IMR-90 (cell line): ENCODE data around the gene SELENBP1. TPM values are rescaled to one million over a fixed set of nuclear protein-coding genes. Genes with fewer than 3 reads are reported as not detected.

Source experiments
- ATAC-seq: fragments of 200-7000 bp; cut with Tn5 transposase; 2 replicates; pipeline ENCODE4 v1.9.1; 2020; ENCODE audit warnings: low read depth, mild to moderate bottlenecking, moderate library complexity
- BruUV-seq: library from RNA; stranded (reverse); fragments of 400-500 nt; replicated peaks from 2 replicates; lab custom pipeline; 2021; lab: Mats Ljungman, UMichigan
- CTCF ChIA-PET: fragments of 300-600 bp; formaldehyde crosslinking; extraction: SDS; loops from one replicate; lab custom pipeline; 2021; ENCODE audit warnings: antibody characterized with exemption; lab: Yijun Ruan, JAX
- POLR2A ChIA-PET: fragments of 300-600 bp; sonication (Branson Sonifier 250); formaldehyde crosslinking; loops from one replicate; lab custom pipeline; 2022; ENCODE audit warnings: antibody characterized with exemption; ENCODE audit not compliant: unreplicated experiment; lab: Charles Lee
- DNase-seq: peaks from one replicate; pipeline ENCODE4 v3.0.0; 2013
- H2AFZ ChIP-seq: replicated peaks from 2 replicates; pipeline ENCODE3; 2013; ENCODE audit warnings: low read length, mild to moderate bottlenecking; ENCODE audit not compliant: poor library complexity
- H2AK5ac ChIP-seq: 2 replicates; pipeline ENCODE4 v1.6.1; 2013; ENCODE audit warnings: low read depth, low read length, inconsistent platforms
- H2AK9ac ChIP-seq: replicated peaks from 2 replicates; pipeline ENCODE3; 2013; ENCODE audit warnings: mild to moderate bottlenecking, low read depth, low read length, moderate library complexity; ENCODE audit not compliant: poor library complexity
- H2BK120ac ChIP-seq: 2 replicates; pipeline ENCODE4 v1.6.1; 2013; ENCODE audit warnings: low read depth, low read length, inconsistent platforms
- H2BK15ac ChIP-seq: 3 replicates; pipeline ENCODE4 v1.6.1; 2013; ENCODE audit warnings: low read depth, low read length, inconsistent platforms
- H2BK20ac ChIP-seq: 2 replicates; pipeline ENCODE4 v1.6.1; 2013; ENCODE audit warnings: low read depth, mild to moderate bottlenecking, inconsistent platforms, low read length, moderate library complexity
- H2BK5ac ChIP-seq: 2 replicates; pipeline ENCODE4 v1.6.1; 2013; ENCODE audit warnings: mild to moderate bottlenecking, low read depth, low read length, inconsistent platforms; ENCODE audit not compliant: poor library complexity, severe bottlenecking
- H3K14ac ChIP-seq: replicated peaks from 2 replicates; pipeline ENCODE4 v1.6.1; 2013; ENCODE audit warnings: low read depth, low read length, inconsistent platforms
- H3K18ac ChIP-seq: 2 replicates; pipeline ENCODE4 v1.6.1; 2013; ENCODE audit warnings: low read depth, low read length, control low read depth
- H3K23ac ChIP-seq: 2 replicates; pipeline ENCODE4 v1.6.1; 2013; ENCODE audit warnings: low read depth, low read length, inconsistent platforms
- H3K27ac ChIP-seq: 2 replicates; pipeline ENCODE4 v1.5.1; 2013; ENCODE audit warnings: mild to moderate bottlenecking, control low read depth, low read length; ENCODE audit not compliant: insufficient read depth
- H3K27me3 ChIP-seq: 2 replicates; pipeline ENCODE4 v1.6.1; 2013; ENCODE audit warnings: low read length; ENCODE audit not compliant: control insufficient read depth, insufficient read depth
- H3K36me3 ChIP-seq: 2 replicates; pipeline ENCODE4 v1.6.1; 2013; ENCODE audit warnings: low read length, mixed read lengths; ENCODE audit not compliant: control insufficient read depth, insufficient read depth
- H3K4ac ChIP-seq: 2 replicates; pipeline ENCODE4 v1.6.1; 2013; ENCODE audit warnings: low read depth, low read length, inconsistent platforms
- H3K4me1 ChIP-seq: 2 replicates; pipeline ENCODE4 v1.6.1; 2013; ENCODE audit warnings: low read length, mixed read lengths; ENCODE audit not compliant: control insufficient read depth, insufficient read depth
- H3K4me2 ChIP-seq: 2 replicates; pipeline ENCODE4 v1.6.1; 2013; ENCODE audit warnings: low read depth, mild to moderate bottlenecking, control low read depth, low read length, moderate library complexity
- H3K4me3 ChIP-seq: 2 replicates; pipeline ENCODE4 v1.5.1; 2013; ENCODE audit warnings: low read depth, mild to moderate bottlenecking, control low read depth, low read length, moderate library complexity; ENCODE audit not compliant: insufficient read depth
- H3K56ac ChIP-seq: 2 replicates; pipeline ENCODE4 v1.6.1; 2013; ENCODE audit warnings: low read length, inconsistent platforms; ENCODE audit not compliant: insufficient read depth; ENCODE audit errors: extremely low read depth
- H3K79me1 ChIP-seq, 2 experiments: 2 replicates each; pipeline ENCODE4 v1.6.1; 2013; ENCODE audit warnings: low read length in 2 of 2, inconsistent platforms in 1 of 2, low read depth in 1 of 2
- H3K9ac ChIP-seq: 2 replicates; pipeline ENCODE4 v1.6.1; 2013; ENCODE audit warnings: low read depth, low read length, control low read depth
- H3K9me1 ChIP-seq: 2 replicates; pipeline ENCODE4 v1.6.1; 2013; ENCODE audit warnings: low read length, inconsistent platforms; ENCODE audit not compliant: insufficient read depth
- H3K9me3 ChIP-seq: 2 replicates; pipeline ENCODE4 v1.6.1; 2013; ENCODE audit warnings: low read length; ENCODE audit not compliant: control insufficient read depth, insufficient read depth
- H4K20me1 ChIP-seq: 2 replicates; pipeline ENCODE4 v1.6.1; 2013; ENCODE audit warnings: low read length, inconsistent platforms; ENCODE audit not compliant: insufficient read depth
- H4K5ac ChIP-seq: 2 replicates; pipeline ENCODE4 v1.6.1; 2013; ENCODE audit warnings: mild to moderate bottlenecking, low read depth, low read length, control low read depth
- H4K8ac ChIP-seq, 2 experiments: 2 replicates each; pipeline ENCODE4 v1.6.1; 2013; ENCODE audit warnings: low read depth in 2 of 2, low read length in 2 of 2, control low read depth in 1 of 2, inconsistent platforms in 1 of 2
- H4K91ac ChIP-seq: 2 replicates; pipeline ENCODE4 v1.6.1; 2013; ENCODE audit warnings: low read depth, low read length, inconsistent platforms; ENCODE audit not compliant: insufficient read depth
- BHLHE40 ChIP-seq: fragments of 150-350 bp; IDR thresholded peaks from 2 replicates; pipeline ENCODE4 v1.6.1; 2016; ENCODE audit warnings: mild to moderate bottlenecking, low read depth, low read length
- CEBPB ChIP-seq: IDR thresholded peaks from 2 replicates; pipeline ENCODE4 v1.6.1; 2012; ENCODE audit warnings: low read depth, low read length, improper control_type of control experiment
- CHD1 ChIP-seq: IDR thresholded peaks from 2 replicates; pipeline ENCODE4 v1.6.1; 2012; ENCODE audit warnings: low read depth, low read length, improper control_type of control experiment
- FOS ChIP-seq: fragments of 150-350 bp; IDR thresholded peaks from 2 replicates; pipeline ENCODE4 v1.6.1; 2016; ENCODE audit warnings: low read depth, low read length
- MAFK ChIP-seq: IDR thresholded peaks from 2 replicates; pipeline ENCODE4 v1.6.1; 2012; ENCODE audit warnings: low read depth, low read length, improper control_type of control experiment
- MAZ ChIP-seq: IDR thresholded peaks from 2 replicates; pipeline ENCODE4 v1.6.1; 2012; ENCODE audit warnings: low read depth, mild to moderate bottlenecking, low read length, improper control_type of control experiment, moderate library complexity, borderline replicate concordance
- NFE2L2 ChIP-seq: fragments of 150-350 bp; IDR thresholded peaks from 2 replicates; pipeline ENCODE4 v1.6.1; 2016; ENCODE audit warnings: low read depth, mild to moderate bottlenecking, low read length
- POLR2A ChIP-seq: IDR thresholded peaks from 2 replicates; pipeline ENCODE4 v1.6.1; 2012; ENCODE audit warnings: mild to moderate bottlenecking, low read depth, low read length
- RAD21 ChIP-seq: IDR thresholded peaks from 2 replicates; pipeline ENCODE4 v1.6.1; 2012; ENCODE audit warnings: low read length, improper control_type of control experiment
- RCOR1 ChIP-seq: IDR thresholded peaks from 2 replicates; pipeline ENCODE4 v1.6.1; 2012; ENCODE audit warnings: mild to moderate bottlenecking, low read length, improper control_type of control experiment; ENCODE audit not compliant: insufficient replicate concordance
- RFX5 ChIP-seq: IDR thresholded peaks from 2 replicates; pipeline ENCODE4 v1.8.0; 2012; ENCODE audit warnings: low read depth, mild to moderate bottlenecking, low read length, moderate library complexity
- SMC3 ChIP-seq: fragments of 150-350 bp; IDR thresholded peaks from 2 replicates; pipeline ENCODE4 v1.6.1; 2016; ENCODE audit warnings: low read depth, mild to moderate bottlenecking, antibody characterized with exemption, low read length, moderate library complexity
- WGBS, 2 experiments: methylation state at CpG; one replicate each; pipeline versions ENCODE4 v1.1.5 to v1.1.7; 2013; ENCODE audit warnings: missing lambda C conversion rate in 2 of 2; ENCODE audit not compliant: insufficient read length in 1 of 2; ENCODE audit errors: extremely low coverage in 2 of 2; 5-methylcytosine and 5-hydroxymethylcytosine counted together
- dilution Hi-C: fragments of 300-500 bp; cut with HindIII; formaldehyde crosslinking; loops from one replicate; pipeline ENCODE4 v1.14.3; 2018; ENCODE audit warnings: low sequenced_read_pairs; ENCODE audit not compliant: unreplicated experiment
- in situ Hi-C: fragments of 300-500 bp; cut with MboI; formaldehyde crosslinking; loops from 3 replicates; pipeline ENCODE4 v1.14.3; 2019; ENCODE audit warnings: low sequenced_read_pairs, inconsistent platforms, mixed read lengths
- intact Hi-C: fragments of 100-400 bp; cut with micrococcal nuclease; formaldehyde crosslinking; loops from 2 replicates; pipeline ENCODE4 v1.10.0; 2022
- polyA plus RNA-seq, 3 experiments: library from polyadenylated mRNA; depleted of rRNA; stranded (reverse); fragments of >200 nt; gene quantifications; 2 replicates each; pipeline ENCODE4 v1.2.3, GENCODE V29; 2012; ENCODE audit warnings: low replicate concordance in 1 of 3
- total RNA-seq: library from RNA; depleted of rRNA; stranded (reverse); fragments of >200 nt; gene quantifications from 2 replicates; pipeline ENCODE4 v1.2.3, GENCODE V29; 2012
- TF ChIP-seq, protein P1 (sequence below): conservative IDR thresholded peaks from 2 replicates; pipeline ENCODE4 v1.5.1; 2012; ENCODE audit warnings: mild to moderate bottlenecking, low read depth, low read length, improper control_type of control experiment
- TF ChIP-seq, protein P2 (sequence below): fragments of 150-350 bp; IDR thresholded peaks from 2 replicates; pipeline ENCODE4 v1.6.1; 2016; ENCODE audit warnings: low read depth, mild to moderate bottlenecking, low read length, moderate library complexity, borderline replicate concordance
- TF ChIP-seq, protein P3 (sequence below): fragments of 150-350 bp; IDR thresholded peaks from 2 replicates; pipeline ENCODE4 v1.6.1; 2017; ENCODE audit warnings: mild to moderate bottlenecking, antibody characterized with exemption, low read length, low read depth

The SELENBP1 gene
- total and polyA plus RNA-seq, 2 of the 4 experiments (the other 2 are of a cell fraction): 21.3 to 56.9 TPM

DNA sequence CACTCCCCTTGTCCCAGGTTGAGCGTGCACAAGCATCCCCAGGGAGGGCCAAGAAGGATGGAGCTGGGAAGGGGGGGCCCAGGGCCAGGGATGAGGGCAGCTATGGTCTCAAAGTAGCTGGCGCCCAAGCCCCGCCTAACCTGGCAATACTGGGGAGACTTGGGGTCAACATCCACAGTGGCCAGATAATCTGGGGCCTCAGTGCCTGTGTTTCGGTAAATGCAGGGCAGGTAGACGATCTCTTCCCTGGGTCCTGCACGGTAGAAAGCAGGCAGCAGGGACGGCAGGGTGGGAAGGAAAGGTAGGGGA is 3.2 kb downstream of the SELENBP1 start:
- TF ChIP-seq CEBPB: no peak
- TF ChIP-seq, protein P1, sequence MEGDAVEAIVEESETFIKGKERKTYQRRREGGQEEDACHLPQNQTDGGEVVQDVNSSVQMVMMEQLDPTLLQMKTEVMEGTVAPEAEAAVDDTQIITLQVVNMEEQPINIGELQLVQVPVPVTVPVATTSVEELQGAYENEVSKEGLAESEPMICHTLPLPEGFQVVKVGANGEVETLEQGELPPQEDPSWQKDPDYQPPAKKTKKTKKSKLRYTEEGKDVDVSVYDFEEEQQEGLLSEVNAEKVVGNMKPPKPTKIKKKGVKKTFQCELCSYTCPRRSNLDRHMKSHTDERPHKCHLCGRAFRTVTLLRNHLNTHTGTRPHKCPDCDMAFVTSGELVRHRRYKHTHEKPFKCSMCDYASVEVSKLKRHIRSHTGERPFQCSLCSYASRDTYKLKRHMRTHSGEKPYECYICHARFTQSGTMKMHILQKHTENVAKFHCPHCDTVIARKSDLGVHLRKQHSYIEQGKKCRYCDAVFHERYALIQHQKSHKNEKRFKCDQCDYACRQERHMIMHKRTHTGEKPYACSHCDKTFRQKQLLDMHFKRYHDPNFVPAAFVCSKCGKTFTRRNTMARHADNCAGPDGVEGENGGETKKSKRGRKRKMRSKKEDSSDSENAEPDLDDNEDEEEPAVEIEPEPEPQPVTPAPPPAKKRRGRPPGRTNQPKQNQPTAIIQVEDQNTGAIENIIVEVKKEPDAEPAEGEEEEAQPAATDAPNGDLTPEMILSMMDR: no peak
- no peak for TF ChIP-seq RFX5
- TF ChIP-seq POLR2A: no peak
- no peak for TF ChIP-seq MAZ
- TF ChIP-seq NFE2L2: no peak
- no peak for TF ChIP-seq MAFK
- no peak for TF ChIP-seq FOS
- TF ChIP-seq, protein P2, sequence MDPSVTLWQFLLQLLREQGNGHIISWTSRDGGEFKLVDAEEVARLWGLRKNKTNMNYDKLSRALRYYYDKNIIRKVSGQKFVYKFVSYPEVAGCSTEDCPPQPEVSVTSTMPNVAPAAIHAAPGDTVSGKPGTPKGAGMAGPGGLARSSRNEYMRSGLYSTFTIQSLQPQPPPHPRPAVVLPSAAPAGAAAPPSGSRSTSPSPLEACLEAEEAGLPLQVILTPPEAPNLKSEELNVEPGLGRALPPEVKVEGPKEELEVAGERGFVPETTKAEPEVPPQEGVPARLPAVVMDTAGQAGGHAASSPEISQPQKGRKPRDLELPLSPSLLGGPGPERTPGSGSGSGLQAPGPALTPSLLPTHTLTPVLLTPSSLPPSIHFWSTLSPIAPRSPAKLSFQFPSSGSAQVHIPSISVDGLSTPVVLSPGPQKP: no peak
- no peak for TF ChIP-seq RAD21
- TF ChIP-seq BHLHE40: no peak
- no peak for TF ChIP-seq RCOR1
- no peak for TF ChIP-seq CHD1
- TF ChIP-seq SMC3: no peak
- TF ChIP-seq, protein P3, sequence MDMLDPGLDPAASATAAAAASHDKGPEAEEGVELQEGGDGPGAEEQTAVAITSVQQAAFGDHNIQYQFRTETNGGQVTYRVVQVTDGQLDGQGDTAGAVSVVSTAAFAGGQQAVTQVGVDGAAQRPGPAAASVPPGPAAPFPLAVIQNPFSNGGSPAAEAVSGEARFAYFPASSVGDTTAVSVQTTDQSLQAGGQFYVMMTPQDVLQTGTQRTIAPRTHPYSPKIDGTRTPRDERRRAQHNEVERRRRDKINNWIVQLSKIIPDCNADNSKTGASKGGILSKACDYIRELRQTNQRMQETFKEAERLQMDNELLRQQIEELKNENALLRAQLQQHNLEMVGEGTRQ: no peak
- H4K20me1 ChIP-seq: no peaks in the 10 kb centered on the region
- dilution Hi-C loops: no loop called here

More for the DNA sequence above, 3.2 kb downstream of the SELENBP1 start:
- Histone ChIP-seq H3K9me3 (no peaks in the 10 kb centered on the region; the same call in 1 of the 2 replicates), H2BK120ac (no peak overlapping the region), H2AK5ac (no peak overlapping the region), H4K5ac (no peak overlapping the region), H3K4me1 (peaks cover 14% of the 10 kb centered on the region), H3K4ac (no peak overlapping the region), H3K56ac (no peak overlapping the region), H3K79me1 (peaks cover 0 to 10% of the 10 kb centered on the region in 2 experiments; a peak in 1 of 4 replicates), H3K27ac (no peak overlapping the region), H2BK20ac (no peak overlapping the region), H3K23ac (no peak overlapping the region), H4K8ac (no peak overlapping the region), H3K36me3 (peaks cover 32% of the 10 kb centered on the region), H2AK9ac (no peak overlapping the region), H4K91ac (no peak overlapping the region), H3K9ac (no peak overlapping the region), H3K27me3 (no peaks in the 10 kb centered on the region), H2AFZ (no peak overlapping the region), H3K9me1 (peaks cover 14% of the 10 kb centered on the region), H2BK5ac (no peak overlapping the region), H2BK15ac (no peak overlapping the region), H3K4me2 (no peak overlapping the region), H3K4me3 (no peak overlapping the region), H3K14ac (no peak overlapping the region), H3K18ac (no peak overlapping the region)
- BruUV-seq: no TSS peak
- in situ Hi-C loops: no loop called here
- ChIA-PET CTCF (no interaction called here), POLR2A (no interaction called here)
- WGBS, 2 experiments: 100% methylated on average over 2 of the region's 7 CpGs; no CpG with 5 or more reads in 1 of the 2 experiments
- intact Hi-C loops: no loop called here
- ATAC-seq: no peak
- DNase-seq: no peak
